CD4-positive, alpha-beta T cell treated with Interleukin-1 beta for 1 hour (primary cell): ENCODE data around the gene USP11.
"Not testable (repeated sequence)": the region's sequence is repeated elsewhere in the genome, so short reads cannot be mapped to it uniquely, and the experiment has no call there.

Experiments used
- DNase-seq, 2 donors: peaks; one replicate each; pipeline ENCODE4 v3.0.0-alpha.2; 2020 to 2022

The USP11 gene

GRCh38 chrX:47248576-47248975, 15.8 kb downstream of the USP11 start:
- DNase-seq = no peak

GRCh38 chrX:47250017-47250347, 17.2 kb downstream of the USP11 start:
- DNase-seq = no peak

- DNase-seq = not testable (repeated sequence)
Observed at GRCh38 chrX:47257620-47258019, 24.8 kb downstream of the USP11 start.

GRCh38 chrX:47264483-47265173, 31.8 kb downstream of the USP11 start:
- DNase-seq = no peak

- no peak for DNase-seq
Observed at GRCh38 chrX:47266643-47267042, 33.8 kb downstream of the USP11 start.

GRCh38 chrX:47272013-47272408, 39.2 kb downstream of the USP11 start:
- DNase-seq = no peak

GRCh38 chrX:47273011-47273730, 40.4 kb downstream of the USP11 start:
- no peak for DNase-seq

- DNase-seq = no peak
Observed at GRCh38 chrX:47278691-47279090, 45.9 kb downstream of the USP11 start.

GRCh38 chrX:47283015-47283771, 50.4 kb downstream of the USP11 start:
- no peak for DNase-seq

- not testable (repeated sequence) for DNase-seq
Observed at GRCh38 chrX:47284616-47285015, 51.8 kb downstream of the USP11 start.

- no peak for DNase-seq
Observed at GRCh38 chrX:47285836-47286320, 53.1 kb downstream of the USP11 start.

GRCh38 chrX:47293106-47293505, 60.3 kb downstream of the USP11 start:
- DNase-seq = no peak

- no peak for DNase-seq
Observed at GRCh38 chrX:47296766-47297365, 64.1 kb downstream of the USP11 start.

- no peak for DNase-seq
Observed at GRCh38 chrX:47297874-47298273, 65.1 kb downstream of the USP11 start.
